H1 (cell line): ENCODE measurements around the gene MMP25. TPM values are rescaled to one million over a fixed set of nuclear protein-coding genes. Genes with fewer than 3 reads are reported as not detected.

Source experiments
- CTCF ChIA-PET: fragments of 300-600 bp; sonication (Branson Sonifier 250); formaldehyde crosslinking; loops from one replicate; lab custom pipeline; 2021; ENCODE audit not compliant: partially characterized antibody; lab: Charles Lee
- POLR2A ChIA-PET: fragments of 300-600 bp; sonication (Branson Sonifier 250); formaldehyde crosslinking; loops from one replicate; lab custom pipeline; 2021; ENCODE audit warnings: inconsistent platforms; ENCODE audit not compliant: partially characterized antibody; lab: Charles Lee
- DNase-seq, 2 experiments: peaks; one replicate each; pipeline versions ENCODE4 v3.0.0 to v3.0.0-alpha.2; 2010 to 2022; ENCODE audit warnings: low spot score in 2 of 2, low read depth in 1 of 2, mixed read lengths in 1 of 2
- FAIRE-seq: peaks from 2 replicates; lab custom pipeline; 2011; peaks lifted over from hg19 to GRCh38; lab: Jason Lieb, UNC
- H2AFZ ChIP-seq: 2 replicates; pipeline ENCODE4 v1.8.1; 2012; ENCODE audit warnings: low read length, inconsistent platforms
- H2AK5ac ChIP-seq: 2 replicates; pipeline ENCODE4 v1.6.1; 2013; ENCODE audit warnings: low read depth, low read length
- H2BK120ac ChIP-seq: replicated peaks from 2 replicates; pipeline ENCODE3; 2013; ENCODE audit warnings: low read depth, low read length, inconsistent platforms
- H2BK12ac ChIP-seq: 2 replicates; pipeline ENCODE4 v1.6.1; 2013; ENCODE audit warnings: low read depth, low read length
- H2BK15ac ChIP-seq: 2 replicates; pipeline ENCODE4 v1.6.1; 2013; ENCODE audit warnings: low read length
- H2BK20ac ChIP-seq: 2 replicates; pipeline ENCODE4 v1.6.1; 2013; ENCODE audit warnings: low read length
- H2BK5ac ChIP-seq: 2 replicates; pipeline ENCODE4 v1.6.1; 2013; ENCODE audit warnings: low read depth, low read length
- H3K14ac ChIP-seq: 2 replicates; pipeline ENCODE4 v1.6.1; 2013; ENCODE audit warnings: inconsistent platforms; ENCODE audit not compliant: insufficient read length
- H3K18ac ChIP-seq: 2 replicates; pipeline ENCODE4 v1.6.1; 2013; ENCODE audit warnings: low read length; ENCODE audit errors: extremely low read depth
- H3K23ac ChIP-seq: 2 replicates; pipeline ENCODE4 v1.6.1; 2013; ENCODE audit warnings: inconsistent platforms; ENCODE audit not compliant: insufficient read length
- H3K23me2 ChIP-seq: 2 replicates; pipeline ENCODE4 v1.6.1; 2013; ENCODE audit warnings: low read depth, low read length
- H3K27ac ChIP-seq: 2 replicates; pipeline ENCODE4 v1.6.1; 2011; ENCODE audit warnings: low read depth, low read length, inconsistent platforms
- H3K27me3 ChIP-seq, 4 experiments: replicated peaks in 1 of 4; 1 replicate in 1 of 4; 2 replicates in 3 of 4; pipeline versions ENCODE4 v1.6.1 to v1.8.1; 2011 to 2013; ENCODE audit warnings: low read length in 3 of 4, mild to moderate bottlenecking in 3 of 4, inconsistent platforms in 2 of 4, mixed read lengths in 2 of 4, moderate library complexity in 1 of 4; ENCODE audit not compliant: control insufficient read depth in 3 of 4, insufficient read depth in 3 of 4; ENCODE audit errors: extremely low read depth in 1 of 4
- H3K36me3 ChIP-seq, 4 experiments: 2 replicates each; pipeline versions ENCODE4 v1.6.1 to v1.8.1; 2011 to 2013; ENCODE audit warnings: mild to moderate bottlenecking in 4 of 4, low read length in 3 of 4, moderate library complexity in 2 of 4, control low read depth in 1 of 4, inconsistent platforms in 1 of 4; ENCODE audit not compliant: insufficient read depth in 4 of 4, control insufficient read depth in 2 of 4
- H3K4ac ChIP-seq: replicated peaks from 2 replicates; pipeline ENCODE3; 2013; ENCODE audit warnings: low read length, low read depth, mixed read lengths, inconsistent platforms; ENCODE audit not compliant: insufficient read length
- H3K4me1 ChIP-seq, 4 experiments: replicated peaks in 1 of 4; 1 replicate in 1 of 4; 2 replicates in 3 of 4; pipeline versions ENCODE4 v1.6.1 to v1.8.1; 2011 to 2013; ENCODE audit warnings: low read length in 3 of 4, inconsistent platforms in 2 of 4, mixed read lengths in 1 of 4; ENCODE audit not compliant: insufficient read depth in 4 of 4, control insufficient read depth in 3 of 4
- H3K4me2 ChIP-seq, 2 experiments: 2 replicates each; pipeline versions ENCODE4 v1.6.1 to v1.8.1; 2011 to 2013; ENCODE audit warnings: low read depth in 2 of 2, low read length in 2 of 2, control low read depth in 1 of 2, inconsistent platforms in 1 of 2, mild to moderate bottlenecking in 1 of 2; ENCODE audit not compliant: insufficient read depth in 1 of 2
- H3K4me3 ChIP-seq, 4 experiments: fragments of 200-600, 300-600 bp in 1 of 4; sonication (generic), shearing (Covaris generic), sonication (Bioruptor Twin) in 1 of 4; 2 replicates each; pipeline versions ENCODE4 v1.5.1 to v1.8.1; 2011 to 2016; ENCODE audit warnings: low read length in 4 of 4, low read depth in 3 of 4, control low read depth in 2 of 4, inconsistent platforms in 2 of 4, mild to moderate bottlenecking in 2 of 4, mixed read lengths in 1 of 4, moderate library complexity in 1 of 4; ENCODE audit not compliant: insufficient read depth in 2 of 4; ENCODE audit errors: extremely low read depth in 1 of 4
- H3K56ac ChIP-seq: replicated peaks from 2 replicates; pipeline ENCODE3; 2013; ENCODE audit warnings: low read depth, mild to moderate bottlenecking, mixed read lengths, low read length, inconsistent platforms; ENCODE audit not compliant: insufficient read length
- H3K79me1 ChIP-seq: 2 replicates; pipeline ENCODE4 v1.6.1; 2013; ENCODE audit warnings: low read depth, low read length, control low read depth
- H3K79me2 ChIP-seq, 2 experiments: 2 replicates each; pipeline versions ENCODE4 v1.6.1 to v1.8.1; 2012 to 2013; ENCODE audit warnings: low read length in 2 of 2, mild to moderate bottlenecking in 2 of 2, inconsistent platforms in 1 of 2; ENCODE audit not compliant: insufficient read depth in 2 of 2, control insufficient read depth in 1 of 2
- H3K9ac ChIP-seq, 4 experiments: replicated peaks in 1 of 4; 1 replicate in 1 of 4; 2 replicates in 3 of 4; pipeline versions ENCODE4 v1.6.1 to v1.8.1; 2011 to 2013; ENCODE audit warnings: low read depth in 3 of 4, low read length in 3 of 4, control low read depth in 2 of 4, mild to moderate bottlenecking in 2 of 4, moderate library complexity in 2 of 4, inconsistent platforms in 1 of 4; ENCODE audit errors: extremely low read depth in 1 of 4
- H3K9me3 ChIP-seq, 2 experiments: 2 replicates each; pipeline versions ENCODE4 v1.6.1 to v1.8.1; 2012 to 2013; ENCODE audit warnings: mild to moderate bottlenecking in 2 of 2, moderate library complexity in 2 of 2, control low read depth in 1 of 2, inconsistent platforms in 1 of 2, low read depth in 1 of 2, low read length in 1 of 2, mixed read lengths in 1 of 2; ENCODE audit not compliant: insufficient read depth in 2 of 2
- H4K20me1 ChIP-seq, 2 experiments: replicated peaks in 1 of 2; 2 replicates each; pipeline versions ENCODE3 to v1.8.1; 2011 to 2013; ENCODE audit warnings: inconsistent platforms in 2 of 2, low read length in 2 of 2, mild to moderate bottlenecking in 1 of 2; ENCODE audit not compliant: insufficient read depth in 2 of 2, control insufficient read depth in 1 of 2
- H4K5ac ChIP-seq: 2 replicates; pipeline ENCODE4 v1.6.1; 2013; ENCODE audit warnings: low read length, low read depth, mixed read lengths, inconsistent platforms; ENCODE audit not compliant: insufficient read length
- H4K8ac ChIP-seq: 2 replicates; pipeline ENCODE4 v1.8.0; 2013; ENCODE audit warnings: mild to moderate bottlenecking, moderate library complexity, low read length, inconsistent platforms; ENCODE audit not compliant: insufficient read depth; ENCODE audit errors: extremely low read depth
- H4K91ac ChIP-seq: replicated peaks from 2 replicates; pipeline ENCODE3; 2013; ENCODE audit warnings: low read length, mixed read lengths, inconsistent platforms; ENCODE audit not compliant: insufficient read length
- ATF3 ChIP-seq: IDR thresholded peaks from 2 replicates; pipeline ENCODE4 v1.6.1; 2011; ENCODE audit warnings: low read depth, mild to moderate bottlenecking, low read length; ENCODE audit not compliant: insufficient read depth
- BRCA1 ChIP-seq: IDR thresholded peaks from 2 replicates; pipeline ENCODE4 v1.6.1; 2012; ENCODE audit warnings: low read depth, low read length, improper control_type of control experiment
- CHD2 ChIP-seq: IDR thresholded peaks from 2 replicates; pipeline ENCODE4 v1.6.1; 2012; ENCODE audit warnings: low read length, improper control_type of control experiment
- FOSL1 ChIP-seq: IDR thresholded peaks from 2 replicates; pipeline ENCODE4 v1.6.1; 2011; ENCODE audit warnings: mild to moderate bottlenecking, low read depth, low read length, moderate library complexity; ENCODE audit not compliant: insufficient read depth
- POU5F1 ChIP-seq: IDR thresholded peaks from 2 replicates; pipeline ENCODE4 v1.6.1; 2011; ENCODE audit warnings: low read depth, mild to moderate bottlenecking, low read length, moderate library complexity
- RFX5 ChIP-seq: IDR thresholded peaks from 2 replicates; pipeline ENCODE4 v1.6.1; 2011; ENCODE audit warnings: low read depth, low read length, improper control_type of control experiment, borderline replicate concordance
- RXRA ChIP-seq: IDR thresholded peaks from 2 replicates; pipeline ENCODE4 v1.6.1; 2011; ENCODE audit warnings: low read depth, mild to moderate bottlenecking, low read length, moderate library complexity; ENCODE audit not compliant: insufficient read depth
- SUZ12 ChIP-seq: fragments of 200-600 bp; sonication (generic); IDR thresholded peaks from 2 replicates; pipeline ENCODE4 v1.6.1; 2012; ENCODE audit warnings: mild to moderate bottlenecking, inconsistent platforms, low read length, moderate library complexity, mixed read lengths
- TCF12 ChIP-seq: IDR thresholded peaks from 2 replicates; pipeline ENCODE4 v1.6.1; 2011; ENCODE audit warnings: low read depth, mild to moderate bottlenecking, low read length
- TEAD4 ChIP-seq: IDR thresholded peaks from 2 replicates; pipeline ENCODE4 v1.6.1; 2012; ENCODE audit warnings: low read depth, low read length, inconsistent platforms, mixed read lengths
- YY1 ChIP-seq: IDR thresholded peaks from 2 replicates; pipeline ENCODE4 v1.6.1; 2011; ENCODE audit warnings: low read depth, mild to moderate bottlenecking, low read length
- ZNF274 ChIP-seq: IDR thresholded peaks from 2 replicates; pipeline ENCODE4 v1.7.0; 2012; ENCODE audit warnings: low read length, borderline replicate concordance; ENCODE audit errors: extremely low read depth
- WGBS, 2 experiments: shearing (Covaris generic) in 1 of 2; methylation state at CpG; one replicate each; pipeline versions ENCODE4 v1.1.6 to v1.1.7; 2013 to 2015; ENCODE audit warnings: low lambda C conversion rate in 2 of 2, mixed read lengths in 2 of 2, inconsistent platforms in 1 of 2, low coverage in 1 of 2, missing lambda C conversion rate in 1 of 2; ENCODE audit not compliant: insufficient replicate concordance in 2 of 2, insufficient coverage in 1 of 2, insufficient read length in 1 of 2; ENCODE audit errors: extremely low coverage in 1 of 2, missing lambda C conversion rate in 1 of 2; 5-methylcytosine and 5-hydroxymethylcytosine counted together
- polyA plus RNA-seq, 7 experiments: library from polyadenylated mRNA; depleted of rRNA in 3 of 7; stranded (reverse) in 5 of 7; unstranded in 2 of 7; fragments of >200 nt in 5 of 7; fragments of 200-250 nt in 2 of 7; gene quantifications; 1 replicate in 5 of 7; 2 replicates in 1 of 7; 4 replicates in 1 of 7; pipeline versions ENCODE4 v1.2.1 to v1.2.3, GENCODE V29; 2011 to 2013; ENCODE audit warnings: missing spikeins in 2 of 7, mixed read lengths in 2 of 7
- total RNA-seq: library from RNA; stranded (reverse); fragmentation: NEBNext Ultra II Directional; extraction: Animal tissue kit (Norgen Biotek cat#: 25700); gene quantifications from 2 replicates; pipeline ENCODE4 v1.2.1, GENCODE V29; 2021

The MMP25 gene
- total and polyA plus RNA-seq, 2 of the 8 experiments (the other 6 are each of a cell fraction or from before 2014, with no cell fraction given) = 7.7 to 26.7 TPM

- no peak for FAIRE-seq
- Histone ChIP-seq H3K23me2 (peaks cover 5% of the 10 kb centered on the region; the same call in 1 of the 2 replicates), H3K79me2 (no peaks in the 10 kb centered on the region), H3K4me2 (peak overlapping the region; percentile 6 to 70; a peak in 3 of 4 replicates), H2BK120ac (no peak overlapping the region), H2BK20ac (no peak overlapping the region), H3K9ac (no peak overlapping the region), H2AFZ (no peak overlapping the region), H3K23ac (no peak overlapping the region), H2BK15ac (no peak overlapping the region), H2BK5ac (no peak overlapping the region), H3K18ac (no peak overlapping the region), H3K4ac (no peak overlapping the region), H2AK5ac (no peak overlapping the region), H3K36me3 (peaks cover 0 to 21% (median 9%) of the 10 kb centered on the region in 4 experiments; a peak in 7 of 8 replicates), H2BK12ac (no peak overlapping the region), H3K56ac (no peak overlapping the region), H3K27ac (no peak overlapping the region), H3K27me3 (no peaks in the 10 kb centered on the region), H3K4me3 (peak overlapping the region in 1 of 4 experiments; percentile 40; a peak in 3 of 8 replicates), H4K5ac (no peak overlapping the region), H3K79me1 (no peaks in the 10 kb centered on the region), H3K14ac (no peak overlapping the region), H3K4me1 (peaks cover 0 to 12% (median 9%) of the 10 kb centered on the region in 4 experiments; a peak in 6 of 7 replicates), H4K8ac (no peak overlapping the region), H4K20me1 (peaks cover 8 to 30% of the 10 kb centered on the region in 2 experiments), H3K9me3 (no peaks in the 10 kb centered on the region), H4K91ac (no peak overlapping the region)
- WGBS, 2 experiments = 12% methylated on average over 43 of the region's 58 CpGs; no CpG with 5 or more reads in 1 of the 2 experiments
- ChIA-PET CTCF (interaction anchor here (0.6 to 23.8 kb wide), 27 partner anchors 9 to 130 kb away, joined by 3 to 639 read pairs (median 3); partner anchors contain the start of genes CLDN6, CLDN9, HCFC1R1 and THOC6), POLR2A (interaction anchor here (1.0 to 35.7 kb wide), 14 partner anchors 1 to 106 kb away, joined by 3 to 1808 read pairs (median 8); partner anchors contain the start of genes BICDL2, CLDN6, CLDN9 and HCFC1R1)
- peak; percentile 85 to 98 for DNase-seq
- no peak for TF ChIP-seq TCF12
- TF ChIP-seq SUZ12 = no peak
- no peak for TF ChIP-seq POU5F1
- TF ChIP-seq RXRA = no peak
- no peak for TF ChIP-seq CHD2
- no peak for TF ChIP-seq ATF3
- no peak for TF ChIP-seq BRCA1
- no peak for TF ChIP-seq ZNF274
- TF ChIP-seq TEAD4 = no peak
- no peak for TF ChIP-seq RFX5
- TF ChIP-seq YY1 = no peak
- no peak for TF ChIP-seq FOSL1
Observed at GRCh38 chr16:3027983-3028715, 18.2 kb upstream of the MMP25 start.
